HepG2 (cell line): ENCODE measurements around the gene TTLL7. TPM values are rescaled to one million over a fixed set of nuclear protein-coding genes. Genes with fewer than 3 reads are reported as not detected.

Experiments
- ATAC-seq: fragments of 200-7000 bp; cut with Tn5 transposase; 3 replicates; pipeline ENCODE4 v1.9.1; 2020; ENCODE audit warnings: mild to moderate bottlenecking, moderate library complexity
- BruUV-seq: library from RNA; stranded (reverse); fragments of 400-500 nt; replicated peaks from 2 replicates; lab custom pipeline; 2021; lab: Mats Ljungman, UMichigan
- CTCF ChIA-PET: fragments of 300-600 bp; formaldehyde crosslinking; extraction: SDS; loops from one replicate; lab custom pipeline; 2021; ENCODE audit warnings: low total read pairs, inconsistent platforms, low intra/inter-chr PET ratio; lab: Yijun Ruan, JAX
- POLR2A ChIA-PET: fragments of 350-600 bp; sonication (Branson Sonifier 250); formaldehyde crosslinking; loops from one replicate; lab custom pipeline; 2020; ENCODE audit warnings: antibody characterized with exemption, inconsistent platforms; lab: Yijun Ruan, JAX
- DNase-seq: peaks from one replicate; pipeline ENCODE4 v3.0.0-alpha.2; 2015; ENCODE audit warnings: low spot score
- FAIRE-seq: peaks from 3 replicates; lab custom pipeline; 2011; peaks lifted over from hg19 to GRCh38; lab: Jason Lieb, UNC
- H2AFZ ChIP-seq: one replicate; pipeline ENCODE4 v1.6.1; 2011; ENCODE audit warnings: low read length, inconsistent platforms
- H3K27ac ChIP-seq: fragments of 300-600 bp; 3 replicates; pipeline ENCODE4 v1.8.0; 2011; ENCODE audit warnings: mixed run types, mild to moderate bottlenecking, mixed read lengths, low read length, inconsistent platforms; ENCODE audit not compliant: insufficient read depth; ENCODE audit errors: extremely low read length
- H3K27me3 ChIP-seq, 2 experiments: fragments of 200-600 bp in 1 of 2; 2 replicates in 1 of 2; 3 replicates in 1 of 2; pipeline versions ENCODE4 v1.6.0 to v1.8.0; 2011; ENCODE audit warnings: low read length in 2 of 2, mild to moderate bottlenecking in 2 of 2, moderate library complexity in 2 of 2, inconsistent platforms in 1 of 2; ENCODE audit not compliant: insufficient read depth in 2 of 2, control insufficient read depth in 1 of 2
- H3K36me3 ChIP-seq, 2 experiments: fragments of 200-600 bp in 1 of 2; replicated peaks in 1 of 2; 2 replicates in 1 of 2; 3 replicates in 1 of 2; pipeline versions ENCODE4 v1.5.1 to v1.8.0; 2011; ENCODE audit warnings: low read length in 2 of 2, inconsistent platforms in 1 of 2; ENCODE audit not compliant: insufficient read depth in 2 of 2, control insufficient read depth in 1 of 2
- H3K4me1 ChIP-seq: 2 replicates; pipeline ENCODE4 v1.5.1; 2012; ENCODE audit warnings: low read length, inconsistent platforms; ENCODE audit not compliant: insufficient read depth
- H3K4me2 ChIP-seq: 2 replicates; pipeline ENCODE4 v1.6.0; 2011; ENCODE audit warnings: low read depth, low read length, inconsistent platforms
- H3K4me3 ChIP-seq, 3 experiments: fragments of 200-600 bp in 1 of 3; sonication (generic), shearing (Covaris generic) in 1 of 3; replicated peaks in 1 of 3; 2 replicates each; pipeline ENCODE4 v1.5.1; 2011 to 2016; ENCODE audit warnings: low read length in 3 of 3, inconsistent platforms in 2 of 3, low read depth in 2 of 3, mild to moderate bottlenecking in 2 of 3, control low read depth in 1 of 3, mixed read lengths in 1 of 3; ENCODE audit not compliant: insufficient read depth in 1 of 3
- H3K79me2 ChIP-seq: one replicate; pipeline ENCODE4 v1.6.1; 2011; ENCODE audit warnings: low read length, inconsistent platforms; ENCODE audit not compliant: insufficient read depth
- H3K9ac ChIP-seq: 2 replicates; pipeline ENCODE4 v1.6.0; 2011; ENCODE audit warnings: mild to moderate bottlenecking, low read depth, low read length, inconsistent platforms; ENCODE audit not compliant: insufficient read depth
- H3K9me3 ChIP-seq: 2 replicates; pipeline ENCODE4 v1.5.1; 2012; ENCODE audit warnings: mild to moderate bottlenecking, low read length
- H4K20me1 ChIP-seq: 2 replicates; pipeline ENCODE4 v1.6.0; 2011; ENCODE audit warnings: inconsistent platforms, mild to moderate bottlenecking, low read length, moderate library complexity; ENCODE audit not compliant: insufficient read depth
- CERS6 ChIP-seq: sonication (generic); formaldehyde crosslinking; IDR thresholded peaks from 2 replicates; pipeline ENCODE4 v1.5.0; 2020; ENCODE audit warnings: missing genetic modification reagents
- HOXA7 ChIP-seq: sonication (generic); formaldehyde crosslinking; IDR thresholded peaks from 2 replicates; pipeline ENCODE4 v1.8.1; 2022; ENCODE audit warnings: mild to moderate bottlenecking, missing genetic modification reagents, moderate library complexity
- TSC22D2 ChIP-seq: sonication (generic); formaldehyde crosslinking; IDR thresholded peaks from 2 replicates; pipeline ENCODE4 v1.5.1; 2020; ENCODE audit warnings: missing genetic modification reagents, mild to moderate bottlenecking, borderline replicate concordance
- ZNF335 ChIP-seq: sonication (generic); formaldehyde crosslinking; IDR thresholded peaks from 2 replicates; pipeline ENCODE4 v1.4.0; 2020; ENCODE audit warnings: missing genetic modification reagents
- WGBS: methylation state at CpG from one replicate; pipeline ENCODE4 v1.1.6; 2017; ENCODE audit warnings: low lambda C conversion rate; 5-methylcytosine and 5-hydroxymethylcytosine counted together
- in situ Hi-C: cut with HindIII; loops from 2 replicates; pipeline ENCODE4 v1.10.0; 2017; ENCODE audit warnings: low pct_unique_long_range_greater_than_20kb; ENCODE audit not compliant: extremely low pct_ligation_motif_present
- intact Hi-C: fragments of 100-400 bp; cut with micrococcal nuclease; formaldehyde crosslinking; loops from one replicate; pipeline ENCODE4 v1.10.0; 2022; ENCODE audit not compliant: unreplicated experiment
- polyA plus RNA-seq, 8 experiments: library from polyadenylated mRNA; depleted of rRNA in 3 of 8; stranded (reverse) in 7 of 8; unstranded in 1 of 8; fragments of >200 nt; fragmentation: Illumina TruSeq in 4 of 8; extraction: Trizol in 4 of 8; gene quantifications; 2 replicates each; pipeline versions ENCODE4 v1.2.1 to v1.2.3, GENCODE V29; 2011 to 2016; ENCODE audit warnings: low read depth in 4 of 8, missing spikeins in 1 of 8, mixed read lengths in 1 of 8; ENCODE audit not compliant: insufficient read depth in 1 of 8
- total RNA-seq, 5 experiments: library from RNA; depleted of rRNA; stranded (reverse); fragments of >200 nt; fragmentation: Illumina TruSeq; extraction: Trizol; gene quantifications; 2 replicates each; pipeline ENCODE4 v1.2.3, GENCODE V29; 2016; ENCODE audit warnings: low read depth in 1 of 5
- TF ChIP-seq, protein P1 (sequence below): sonication (generic); formaldehyde crosslinking; IDR thresholded peaks from 2 replicates; pipeline ENCODE4 v1.4.0; 2020; ENCODE audit warnings: missing genetic modification reagents

The TTLL7 gene
- total and polyA plus RNA-seq, 2 of the 13 experiments (the other 11 are each of a cell fraction or from before 2014, with no cell fraction given): 0.07 to 0.22 TPM

- TF ChIP-seq, protein P1, sequence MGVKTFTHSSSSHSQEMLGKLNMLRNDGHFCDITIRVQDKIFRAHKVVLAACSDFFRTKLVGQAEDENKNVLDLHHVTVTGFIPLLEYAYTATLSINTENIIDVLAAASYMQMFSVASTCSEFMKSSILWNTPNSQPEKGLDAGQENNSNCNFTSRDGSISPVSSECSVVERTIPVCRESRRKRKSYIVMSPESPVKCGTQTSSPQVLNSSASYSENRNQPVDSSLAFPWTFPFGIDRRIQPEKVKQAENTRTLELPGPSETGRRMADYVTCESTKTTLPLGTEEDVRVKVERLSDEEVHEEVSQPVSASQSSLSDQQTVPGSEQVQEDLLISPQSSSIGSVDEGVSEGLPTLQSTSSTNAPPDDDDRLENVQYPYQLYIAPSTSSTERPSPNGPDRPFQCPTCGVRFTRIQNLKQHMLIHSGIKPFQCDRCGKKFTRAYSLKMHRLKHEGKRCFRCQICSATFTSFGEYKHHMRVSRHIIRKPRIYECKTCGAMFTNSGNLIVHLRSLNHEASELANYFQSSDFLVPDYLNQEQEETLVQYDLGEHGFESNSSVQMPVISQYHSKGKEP (CRISPR knock-in tag): no peak
- TF ChIP-seq HOXA7 (CRISPR knock-in tag): no peak
- TF ChIP-seq ZNF335: no peak
- no peak for TF ChIP-seq CERS6
These were observed 141.8 kb downstream of the TTLL7 start (continued) for GRCh38 chr1:83857103-83857502.

GRCh38 chr1:83856381-83856780 lies 142.6 kb downstream of the TTLL7 start:
- H3K36me3 ChIP-seq: no peaks in the 10 kb centered on the region
- intact Hi-C loops: loop anchor here (5.0 kb wide), 1 partner anchor 1079 kb away; no protein-coding TSS in a partner anchor
- H4K20me1 ChIP-seq: no peaks in the 10 kb centered on the region
- no peak overlapping the region for H3K27ac ChIP-seq
- no peak overlapping the region for H3K9ac ChIP-seq
- DNase-seq (no peak), FAIRE-seq (no peak), ATAC-seq (no peak)
- no peaks in the 10 kb centered on the region for H3K79me2 ChIP-seq
- no peak overlapping the region for H2AFZ ChIP-seq
- in situ Hi-C loops: no loop called here
- no peak overlapping the region for H3K4me2 ChIP-seq
- H3K4me3 ChIP-seq: no peak overlapping the region
- CTCF ChIA-PET: no interaction called here
- H3K4me1 ChIP-seq: no peaks in the 10 kb centered on the region
- no peaks in the 10 kb centered on the region; a peak in 1 of 5 replicates for H3K27me3 ChIP-seq
- H3K9me3 ChIP-seq: no peaks in the 10 kb centered on the region
- WGBS: 18% methylated on average over 2 of the region's 2 CpGs
- BruUV-seq: no TSS peak
- no peak for TF ChIP-seq TSC22D2 (CRISPR knock-in tag)
- POLR2A ChIA-PET: no interaction called here
